GM10266 (cell line): ENCODE results near the gene BMAL1.

Experiments used
- DNase-seq: peaks from one replicate; pipeline ENCODE4 v3.0.0; 2012; ENCODE audit errors: extremely low spot score
- CTCF ChIP-seq: IDR thresholded peaks from 2 replicates; pipeline ENCODE4 v1.5.1; 2012; ENCODE audit warnings: mild to moderate bottlenecking, low read depth; ENCODE audit not compliant: control insufficient read depth, insufficient read depth; ENCODE audit errors: missing control alignments

BMAL1 gene

GRCh38 chr11:13287681-13288080, 10.1 kb downstream of the BMAL1 start:
- TF ChIP-seq CTCF, result no peak
- DNase-seq, result no peak

- DNase-seq, result no peak
- TF ChIP-seq CTCF, result no peak
Measured at GRCh38 chr11:13288375-13289029, 10.9 kb downstream of the BMAL1 start.

- no peak for DNase-seq
- TF ChIP-seq CTCF, result no peak
Measured at GRCh38 chr11:13289081-13289480, 11.5 kb downstream of the BMAL1 start.

- DNase-seq, result no peak
- no peak for TF ChIP-seq CTCF
Measured at GRCh38 chr11:13290221-13290980, 12.8 kb downstream of the BMAL1 start.

GRCh38 chr11:13291361-13291760, 13.8 kb downstream of the BMAL1 start:
- TF ChIP-seq CTCF, result no peak
- DNase-seq, result no peak

- TF ChIP-seq CTCF, result no peak
- DNase-seq, result no peak
Measured at GRCh38 chr11:13291800-13292199, 14.2 kb downstream of the BMAL1 start.

- no peak for DNase-seq
- TF ChIP-seq CTCF, result no peak
Measured at GRCh38 chr11:13292970-13293369, 15.4 kb downstream of the BMAL1 start.
